ENCODE results near the gene FREY1.
"Not testable (repeated sequence)": the region's sequence is repeated elsewhere in the genome, so short reads cannot be mapped to it uniquely, and the experiment has no call there.

FREY1 gene

GRCh38 chr11:45913514-45913913 lies 6.4 kb upstream of the FREY1 start:
- no peak for DNase-seq

GRCh38 chr11:45910623-45911022 lies 3.6 kb upstream of the FREY1 start:
- DNase-seq, result no peak

GRCh38 chr11:45909594-45910475 lies 2.8 kb upstream of the FREY1 start:
- DNase-seq, result no peak

GRCh38 chr11:45907911-45908370 lies 870 bp upstream of the FREY1 start:
- no peak for DNase-seq

GRCh38 chr11:45906096-45906682 lies 882 bp downstream of the FREY1 start:
- DNase-seq, result no peak

DNA sequence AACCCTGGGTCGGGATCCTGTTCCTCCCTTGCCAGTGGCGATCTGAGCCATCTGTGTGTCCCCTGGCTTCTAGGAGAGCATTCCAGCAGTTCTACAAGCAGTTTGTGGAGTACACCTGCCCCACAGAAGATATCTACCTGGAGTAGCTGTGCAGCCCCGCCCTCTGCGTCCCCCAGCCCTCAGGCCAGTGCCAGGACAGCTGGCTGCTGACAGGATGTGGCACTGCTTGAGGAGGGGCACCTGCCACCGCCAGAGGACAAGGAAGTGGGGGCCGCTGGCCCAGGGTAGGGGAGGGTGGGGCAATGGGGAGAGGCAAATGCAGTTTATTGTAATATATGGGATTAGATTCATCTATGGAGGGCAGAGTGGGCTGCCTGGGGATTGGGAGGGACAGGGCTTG lies 1.5 kb downstream of the FREY1 start:
- not testable (repeated sequence) for DNase-seq

DNA sequence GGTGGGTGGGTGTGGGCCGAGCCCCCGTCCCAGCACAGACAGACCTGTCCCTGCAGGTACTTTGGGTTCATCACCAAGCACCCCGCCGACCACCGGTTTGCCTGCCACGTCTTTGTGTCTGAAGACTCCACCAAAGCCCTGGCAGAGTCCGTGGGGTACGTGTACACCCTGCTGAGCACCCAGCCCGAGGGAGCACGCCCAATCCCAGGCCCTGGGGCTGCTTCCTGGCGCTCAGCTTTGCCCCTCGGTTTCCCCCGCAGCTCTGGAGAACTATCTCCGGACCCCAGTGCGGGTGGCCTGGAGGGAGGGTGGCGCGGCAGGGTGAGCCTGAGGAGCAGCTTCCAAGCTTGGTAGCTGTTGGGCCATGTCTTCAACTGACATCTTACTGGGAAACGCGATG lies 2.0 kb downstream of the FREY1 start:
- no peak for DNase-seq

DNA sequence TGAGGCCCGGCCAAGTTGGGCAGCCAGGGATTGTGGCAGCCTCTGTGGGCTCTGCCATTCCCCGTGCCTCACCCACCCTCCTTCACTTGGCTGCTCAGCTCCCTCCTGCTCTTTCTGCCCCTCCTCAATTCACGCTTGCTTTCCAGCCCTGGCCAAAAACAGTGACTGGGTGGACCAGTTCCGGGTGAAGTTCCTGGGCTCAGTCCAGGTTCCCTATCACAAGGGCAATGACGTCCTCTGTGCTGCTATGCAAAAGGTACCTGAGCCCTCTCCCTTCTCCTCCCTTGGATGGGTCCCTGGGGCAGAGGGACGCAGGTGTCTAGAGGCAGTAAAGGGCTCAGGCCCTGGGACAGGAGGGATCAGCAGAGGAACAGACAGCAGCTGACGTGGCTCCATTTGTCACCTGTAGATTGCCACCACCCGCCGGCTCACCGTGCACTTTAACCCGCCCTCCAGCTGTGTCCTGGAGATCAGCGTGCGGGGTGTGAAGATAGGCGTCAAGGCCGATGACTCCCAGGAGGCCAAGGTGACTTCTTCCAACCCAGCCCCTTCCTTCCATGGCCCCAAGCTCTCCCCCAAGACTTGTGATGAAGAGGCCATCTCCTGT lies 2.7 kb downstream of the FREY1 start:
- no peak for DNase-seq

- DNase-seq, result no peak
Observed at GRCh38 chr11:45902452-45903380, 4.4 kb downstream of the FREY1 start.

DNA sequence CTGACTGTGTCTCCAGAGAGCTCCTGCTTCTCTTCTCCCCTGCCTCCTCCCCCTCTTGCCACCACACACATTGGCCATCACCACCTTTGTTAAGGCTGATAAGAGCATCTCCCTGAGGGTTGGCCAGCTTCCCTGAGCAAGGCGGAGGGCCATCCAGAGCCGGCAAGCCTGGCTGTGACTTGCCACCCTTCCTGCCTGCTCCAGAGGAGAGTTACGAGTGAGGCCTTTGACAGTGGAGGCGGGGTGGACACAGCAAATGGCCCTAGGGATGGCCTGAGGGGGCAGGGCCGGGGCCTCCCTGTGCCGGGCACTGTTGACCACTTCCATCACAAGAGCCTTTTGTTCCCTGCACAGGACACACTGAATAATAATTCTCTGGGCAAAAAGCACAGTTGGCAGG lies 5.4 kb downstream of the FREY1 start:
- peak; percentile 60 for DNase-seq

GRCh38 chr11:45900916-45901617 lies 6.0 kb downstream of the FREY1 start:
- DNase-seq, result no peak

DNA sequence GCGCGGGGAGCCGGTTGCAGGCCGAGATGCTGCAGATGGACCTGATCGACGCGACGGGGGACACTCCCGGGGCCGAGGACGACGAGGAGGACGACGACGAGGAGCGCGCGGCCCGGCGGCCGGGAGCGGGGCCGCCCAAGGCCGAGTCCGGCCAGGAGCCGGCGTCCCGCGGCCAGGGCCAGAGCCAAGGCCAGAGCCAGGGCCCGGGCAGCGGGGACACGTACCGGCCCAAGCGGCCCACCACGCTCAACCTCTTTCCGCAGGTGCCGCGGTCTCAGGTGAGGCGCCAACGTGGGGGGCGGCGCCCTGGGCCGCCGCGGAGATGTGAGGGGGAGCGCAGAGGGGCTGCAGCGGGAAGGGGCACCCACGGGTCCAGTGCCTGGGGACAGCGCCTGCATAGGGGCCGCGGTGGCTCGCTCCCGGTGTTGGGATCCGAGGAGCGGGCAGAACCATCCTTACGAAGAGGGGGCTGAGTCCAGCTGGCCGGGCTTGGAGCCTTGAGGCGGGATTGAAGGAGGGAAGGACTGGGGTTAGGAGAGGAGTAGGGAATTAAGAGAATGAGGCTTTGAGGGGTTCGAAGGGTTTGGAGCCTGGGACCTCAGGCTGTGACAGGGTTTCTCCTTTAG lies 6.8 kb downstream of the FREY1 start:
- not testable (repeated sequence) for DNase-seq

- DNase-seq, result peak; percentile 72
Observed at GRCh38 chr11:45899448-45900174, 7.5 kb downstream of the FREY1 start.

DNA sequence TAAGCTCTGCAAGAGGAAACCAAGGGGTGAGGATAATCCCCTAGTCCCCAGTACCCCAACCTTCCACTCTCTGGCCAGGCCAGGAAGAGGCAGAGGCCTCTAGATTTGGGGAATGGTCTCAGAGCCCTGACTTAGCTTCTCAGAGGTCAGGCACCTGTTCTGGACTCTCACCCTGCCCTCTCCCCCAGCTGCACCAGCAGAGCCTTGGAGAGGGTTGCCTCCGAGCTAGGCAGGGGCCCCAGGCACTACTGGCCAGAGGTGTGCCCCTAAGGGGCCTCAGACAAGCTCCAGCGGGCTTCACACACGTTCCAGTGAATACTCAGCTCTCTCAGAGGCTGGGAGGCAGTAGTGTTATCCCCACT lies 8.0 kb downstream of the FREY1 start:
- no peak for DNase-seq

DNA sequence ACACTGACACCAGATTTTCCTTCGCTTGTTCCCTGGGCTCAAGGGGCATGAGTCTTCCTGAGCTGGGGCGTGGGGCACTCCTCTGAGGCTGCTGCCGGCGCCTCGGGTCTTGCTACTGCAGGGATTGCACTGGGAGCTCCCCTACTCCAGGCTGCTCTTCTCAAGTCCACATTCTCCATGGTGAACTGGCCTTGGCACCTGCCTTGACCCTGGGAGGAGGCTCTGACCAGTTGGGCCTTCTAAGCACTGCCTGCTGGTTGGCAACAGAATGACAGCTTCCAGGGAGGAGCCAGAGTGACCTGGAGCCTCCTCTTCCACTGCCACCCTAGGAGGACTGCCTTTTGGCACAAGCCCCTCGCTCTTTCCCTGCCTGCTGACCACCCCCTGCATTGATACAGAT lies 9.5 kb downstream of the FREY1 start:
- DNase-seq, result no peak

GRCh38 chr11:45896422-45896984 lies 10.6 kb downstream of the FREY1 start:
- no peak for DNase-seq

GRCh38 chr11:45895553-45896259 lies 11.4 kb downstream of the FREY1 start:
- DNase-seq, result no peak

DNA sequence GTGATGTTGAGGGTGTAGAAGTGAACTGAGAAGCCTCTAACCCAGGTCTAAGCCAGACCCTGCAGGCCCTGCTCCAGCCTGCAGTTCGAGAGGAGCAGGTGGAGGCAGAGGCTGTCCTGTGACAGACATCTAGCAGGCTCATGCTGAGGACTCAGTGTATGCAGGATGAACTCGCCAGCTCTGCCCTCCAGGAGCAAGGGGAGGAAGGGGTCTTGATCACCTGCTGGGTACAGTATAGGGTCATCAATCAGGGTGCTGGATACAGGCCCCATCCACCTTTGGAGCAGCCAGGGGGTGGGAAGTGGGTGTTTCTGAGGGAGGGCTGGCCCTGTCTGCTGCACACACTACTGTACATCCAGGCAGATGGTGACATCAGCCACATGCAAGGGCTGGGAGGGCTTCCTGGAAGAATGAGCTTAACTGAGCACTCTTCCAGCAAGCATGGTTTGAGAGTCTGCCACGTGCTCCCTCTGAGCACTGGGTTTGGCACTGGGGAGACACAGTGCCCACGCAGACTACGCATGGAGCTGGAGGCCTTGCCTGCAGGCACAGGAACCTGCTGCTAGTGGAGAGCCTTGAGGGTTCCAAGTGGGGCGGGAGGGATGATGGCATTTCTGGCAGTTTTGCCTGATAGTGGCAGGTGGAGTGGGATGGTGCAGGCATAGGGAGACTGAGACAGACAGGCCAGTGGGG lies 12.4 kb downstream of the FREY1 start:
- no peak for DNase-seq

- no peak for DNase-seq
Observed at GRCh38 chr11:45892856-45893255, 14.2 kb downstream of the FREY1 start.
